HG03469 (cell line): ENCODE measurements around the gene NSMCE1.
A peak's percentile ranks its signal among the peaks of the same experiment; 100 is the strongest.
"Not testable (repeated sequence)": the region's sequence is repeated elsewhere in the genome, so short reads cannot be mapped to it uniquely, and the experiment has no call there.

Source experiments
- ATAC-seq: cut with Tn5 transposase; IDR thresholded peaks from one replicate; pipeline ENCODE4 v1.9.1; 2021; ENCODE audit warnings: mild to moderate bottlenecking, moderate library complexity, moderate number of reproducible peaks; ENCODE audit not compliant: unreplicated experiment

NSMCE1 gene

GRCh38 chr16:27220527-27220926 is 48.0 kb downstream of the NSMCE1 start:
- no peak for ATAC-seq

DNA sequence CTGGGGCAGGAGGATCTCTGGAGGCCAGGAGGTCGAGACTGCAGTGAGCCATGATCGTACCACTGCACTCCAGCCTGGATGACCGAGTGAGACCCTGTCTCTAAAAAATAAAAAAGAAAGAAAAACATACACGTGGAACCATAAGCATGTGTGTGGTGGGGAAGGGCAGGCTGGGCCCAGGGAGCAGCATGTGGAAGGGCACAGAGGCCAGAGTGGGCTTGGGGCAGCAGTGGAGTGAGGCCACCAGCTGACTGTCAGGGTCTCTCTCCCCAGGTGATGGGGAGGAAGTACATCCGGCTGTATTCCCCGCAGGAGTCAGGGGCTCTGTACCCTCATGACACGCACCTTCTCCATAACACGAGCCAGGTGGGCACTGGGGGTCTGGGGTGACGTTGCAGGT is 48.5 kb downstream of the NSMCE1 start:
- ATAC-seq = no peak

GRCh38 chr16:27219161-27219560 is 49.4 kb downstream of the NSMCE1 start:
- no peak for ATAC-seq

GRCh38 chr16:27218756-27219155 is 49.8 kb downstream of the NSMCE1 start:
- ATAC-seq = no peak

- ATAC-seq = no peak
Observed at GRCh38 chr16:27217256-27217655, 51.3 kb downstream of the NSMCE1 start.

DNA sequence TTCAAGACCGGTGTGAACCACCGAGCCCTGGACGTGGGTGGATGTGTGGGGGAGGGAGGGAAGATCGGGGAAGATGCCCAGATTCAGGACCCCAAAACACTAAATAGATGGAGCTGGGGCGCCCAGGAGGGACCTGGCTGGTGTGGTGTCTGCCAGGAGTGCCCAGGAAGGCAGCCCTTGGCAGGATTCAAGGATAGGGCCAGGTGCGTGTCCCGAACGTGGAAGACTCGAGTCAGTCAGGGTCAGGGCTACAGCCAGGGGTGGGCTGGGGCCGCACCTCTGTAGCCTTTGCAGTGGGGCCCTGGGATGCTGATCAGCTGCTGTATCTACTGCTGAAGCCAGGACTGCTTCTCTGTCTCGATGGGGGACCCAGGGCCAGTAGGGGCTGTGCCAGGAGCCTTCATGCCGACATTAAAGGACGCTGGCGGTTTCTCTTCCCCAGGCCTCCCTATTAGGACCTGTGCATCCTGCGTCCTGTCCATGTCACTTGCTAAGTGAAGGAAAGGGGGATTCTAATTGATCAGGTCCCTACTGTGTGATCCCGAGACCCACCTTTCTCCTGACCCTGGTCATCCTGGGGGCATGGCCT is 52.2 kb downstream of the NSMCE1 start:
- ATAC-seq = no peak

- no peak for ATAC-seq
Observed at GRCh38 chr16:27215660-27216059, 52.9 kb downstream of the NSMCE1 start.

DNA sequence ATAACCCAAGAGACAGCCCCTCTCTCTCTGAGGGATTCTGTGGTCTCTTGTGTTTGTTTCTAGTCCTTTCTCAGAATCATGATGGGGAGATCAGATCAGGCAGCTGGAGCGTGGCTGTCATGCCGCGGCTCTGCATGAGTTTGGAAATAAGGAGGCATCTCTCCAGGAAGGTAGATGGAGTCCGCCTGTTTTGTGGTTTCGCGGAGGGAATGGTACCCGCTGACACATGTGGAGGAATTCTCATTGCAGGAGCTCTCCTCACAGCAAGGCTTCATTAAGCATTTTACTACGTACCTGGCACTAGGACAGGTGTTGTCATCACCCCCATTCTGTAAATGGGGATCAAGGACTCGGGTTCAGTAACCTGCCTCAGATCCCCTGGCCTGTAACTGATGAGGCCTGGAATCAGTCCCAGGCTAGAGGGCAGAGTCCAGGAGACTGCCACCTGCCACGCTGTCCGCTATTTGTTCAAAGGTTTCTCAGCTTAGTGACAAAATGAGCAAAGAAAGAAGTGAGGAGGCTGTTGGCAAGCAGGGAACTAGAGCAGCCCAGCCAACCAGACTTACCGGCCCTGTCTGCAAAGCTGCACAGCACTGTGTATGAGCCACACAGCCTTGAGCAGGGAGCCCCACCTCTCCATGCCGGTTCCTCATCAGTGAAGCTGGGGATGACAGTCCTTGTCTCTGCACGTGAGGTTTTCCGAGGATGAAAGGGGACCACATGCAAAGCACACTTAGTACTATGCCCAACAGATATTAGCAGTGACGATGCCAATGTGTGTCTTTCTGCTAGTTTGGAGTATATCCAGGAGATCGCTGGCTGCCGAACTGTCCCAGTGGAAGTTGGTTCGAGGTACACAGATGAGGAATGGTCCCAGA is 54.2 kb downstream of the NSMCE1 start:
- ATAC-seq = no peak

DNA sequence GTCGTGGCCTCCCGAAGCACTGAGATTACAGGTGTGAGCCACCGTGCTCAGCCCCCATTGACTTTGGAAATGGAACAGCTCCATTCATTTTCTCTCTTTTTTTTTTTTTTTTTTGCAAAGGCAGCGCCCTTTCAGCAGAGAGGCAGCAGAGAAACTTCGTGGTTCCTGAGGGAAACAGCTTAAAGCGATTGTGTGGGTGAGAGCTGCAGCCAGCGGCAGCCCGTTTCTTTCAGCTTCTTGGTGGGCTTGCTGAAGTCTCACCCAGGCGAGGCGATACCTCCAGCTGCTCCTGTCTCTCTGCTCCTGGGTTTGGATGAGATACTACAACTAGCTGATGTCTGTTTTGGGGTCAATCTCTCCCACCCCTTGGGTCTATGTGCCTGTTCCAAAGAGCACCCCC is 57.5 kb downstream of the NSMCE1 start:
- ATAC-seq = no peak

GRCh38 chr16:27210174-27210573 is 58.4 kb downstream of the NSMCE1 start:
- no peak for ATAC-seq

- ATAC-seq = no peak
Observed at GRCh38 chr16:27209591-27209990, 59.0 kb downstream of the NSMCE1 start.

DNA sequence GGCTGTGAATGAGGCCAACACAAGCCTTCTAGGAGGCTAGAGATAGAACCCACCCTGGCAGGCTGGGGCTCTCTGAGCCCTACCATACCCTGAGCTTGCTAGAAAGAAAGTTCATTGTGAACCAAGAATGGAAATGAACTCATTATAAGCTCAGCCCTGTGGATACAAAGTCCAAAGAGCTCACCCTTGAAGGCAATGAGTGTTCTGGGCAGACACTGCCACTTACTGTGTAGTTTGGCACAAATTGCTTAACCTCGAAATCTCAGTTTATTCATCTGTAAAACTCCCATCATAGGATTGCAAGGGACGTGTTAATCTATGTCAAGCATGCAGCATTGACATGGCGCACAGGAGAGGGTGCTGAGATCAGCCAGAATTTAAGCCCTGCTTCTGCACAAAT is 59.8 kb downstream of the NSMCE1 start:
- no peak for ATAC-seq

GRCh38 chr16:27208081-27208680 is 60.4 kb downstream of the NSMCE1 start:
- ATAC-seq = no peak

- not testable (repeated sequence) for ATAC-seq
Observed at GRCh38 chr16:27207121-27207520, 61.5 kb downstream of the NSMCE1 start.

DNA sequence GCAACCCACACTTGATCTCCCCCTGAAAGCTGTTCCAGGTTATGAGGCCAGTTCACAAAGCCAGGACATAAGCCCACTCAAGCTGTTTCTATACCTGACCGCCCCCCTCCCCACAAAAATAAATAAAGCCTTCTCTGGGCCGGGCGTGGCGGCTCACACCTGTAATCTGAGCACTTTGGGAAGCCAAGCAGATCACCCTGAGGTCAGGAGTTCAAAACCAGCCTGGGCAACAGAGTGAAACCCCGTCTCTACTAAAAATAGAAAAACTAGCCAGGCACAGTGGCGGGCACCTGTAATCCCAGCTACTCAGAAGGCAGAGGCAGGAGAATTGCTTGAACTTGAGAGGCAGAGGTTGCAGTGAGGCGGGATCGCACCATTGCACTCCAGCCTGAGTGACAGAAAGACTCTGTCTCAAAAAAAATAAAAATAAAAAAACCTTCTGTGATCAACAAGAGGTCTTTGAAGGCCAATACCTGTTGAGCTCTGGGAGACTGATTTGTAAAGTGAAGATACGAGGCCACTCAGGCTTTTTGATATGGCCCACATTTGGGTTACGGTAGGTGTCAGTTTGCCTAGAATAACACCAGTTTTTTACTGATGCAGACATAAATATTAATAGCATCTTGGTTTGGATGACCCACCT is 63.0 kb downstream of the NSMCE1 start:
- no peak for ATAC-seq

GRCh38 chr16:27204312-27204915 is 64.2 kb downstream of the NSMCE1 start:
- ATAC-seq = no peak

GRCh38 chr16:27203507-27204311 is 64.9 kb downstream of the NSMCE1 start, which contains the start of gene KDM8:
TSS of gene KDM8 (plus strand) at chr16:27203526. CDS start at chr16:27210124, 6,598 bp downstream.
- peak; percentile 75 for ATAC-seq

GRCh38 chr16:27202923-27203506 is 65.6 kb downstream of the NSMCE1 start:
- peak; percentile 36 for ATAC-seq

DNA sequence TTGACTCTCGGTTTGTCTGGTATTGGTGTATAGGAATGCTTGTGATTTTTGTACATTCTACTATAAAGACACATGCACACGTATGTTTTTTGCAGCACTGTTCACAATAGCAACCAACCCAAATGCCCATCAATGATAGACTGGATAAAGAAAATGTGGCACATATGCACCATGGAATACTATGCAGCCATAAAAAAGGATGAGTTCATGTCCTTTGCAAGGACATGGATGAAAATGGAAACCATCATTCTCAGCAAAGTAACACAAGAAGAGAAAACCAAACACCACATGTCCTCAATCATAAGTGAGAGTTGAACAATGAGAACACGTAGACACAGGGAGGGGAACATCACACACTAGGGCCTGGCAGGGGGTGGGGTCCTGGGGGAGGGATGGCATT is 67.7 kb downstream of the NSMCE1 start:
- ATAC-seq = not testable (repeated sequence)

DNA sequence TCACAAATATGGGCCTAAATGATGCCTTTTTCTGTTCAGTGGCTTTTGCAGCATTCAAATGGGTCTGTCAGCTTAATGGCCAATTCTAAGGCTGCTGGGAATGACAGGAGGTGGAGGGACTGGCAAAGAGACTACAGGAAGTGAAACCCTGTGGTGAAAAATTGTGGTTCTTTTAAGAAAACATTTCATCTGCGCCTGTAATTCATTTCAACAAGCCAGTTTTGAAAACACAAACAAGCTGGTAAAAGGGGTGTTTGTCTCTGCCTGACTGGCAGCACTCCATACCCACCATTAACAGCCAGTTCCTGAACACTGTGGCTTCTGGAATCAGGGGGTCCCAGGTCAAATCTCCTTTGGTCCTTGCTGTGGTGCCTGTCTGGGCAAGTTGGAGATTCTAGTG is 68.8 kb downstream of the NSMCE1 start:
- ATAC-seq = no peak
